ENCODE data around the gene PARP12.

- TF ChIP-seq CTCF (IDR thresholded peaks at IDR 0.05) (no peak), POLR2A (IDR thresholded peaks at IDR 0.05) (no peak)
These were observed 43.1 kb downstream of the PARP12 start for GRCh38 chr7:140019606-140020005.

All from right lobe of liver (tissue), 4 donors.